ENCODE results near the gene LRRC63. TPM values are rescaled to one million over a fixed set of nuclear protein-coding genes. Genes with fewer than 3 reads are reported as not detected.

Gene LRRC63
- total RNA-seq, 6 donors from 2014 or later: 0.33 to 3.1 (median 0.66) TPM; not detected in 1

DNA sequence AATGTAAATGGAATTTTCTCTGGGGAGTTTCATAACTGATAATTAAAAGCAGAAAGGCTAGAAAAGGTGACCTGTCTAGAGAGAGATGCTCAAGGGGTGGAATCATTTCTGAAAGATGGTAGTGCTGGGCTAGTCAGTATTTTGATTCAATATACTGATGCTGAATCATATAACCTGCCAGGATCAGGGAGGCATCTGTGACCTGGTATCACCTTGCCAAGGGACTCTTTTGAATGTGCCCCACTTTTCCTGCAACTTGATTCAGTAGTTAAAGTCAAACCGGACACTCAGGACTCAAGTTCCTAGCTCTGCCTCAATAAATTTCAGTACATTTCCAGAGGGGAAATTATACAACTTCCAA, 45.5 kb upstream of the LRRC63 start:
- peaks cover 4 to 26% (median 22%) of the 10 kb centered on the region in 4 donors for H3K4me1 ChIP-seq
- H3K9me3 ChIP-seq: no peaks in the 10 kb centered on the region
- ATAC-seq (ENCODE audit: low FRiP score in 2 of 2) (no peak), DNase-seq (no peak)
- no peaks in the 10 kb centered on the region for H3K27me3 ChIP-seq
- H3K36me3 ChIP-seq: no peaks in the 10 kb centered on the region
- WGBS, 2 donors: 55 to 67% methylated on average over 1 of the region's 1 CpG
- TF ChIP-seq EP300 (IDR thresholded peaks at IDR 0.05) (no peak), POLR2A (IDR thresholded peaks at IDR 0.05) (no peak), POLR2AphosphoS5 (IDR thresholded peaks at IDR 0.05) (no peak)
- TF ChIP-seq, protein P1, sequence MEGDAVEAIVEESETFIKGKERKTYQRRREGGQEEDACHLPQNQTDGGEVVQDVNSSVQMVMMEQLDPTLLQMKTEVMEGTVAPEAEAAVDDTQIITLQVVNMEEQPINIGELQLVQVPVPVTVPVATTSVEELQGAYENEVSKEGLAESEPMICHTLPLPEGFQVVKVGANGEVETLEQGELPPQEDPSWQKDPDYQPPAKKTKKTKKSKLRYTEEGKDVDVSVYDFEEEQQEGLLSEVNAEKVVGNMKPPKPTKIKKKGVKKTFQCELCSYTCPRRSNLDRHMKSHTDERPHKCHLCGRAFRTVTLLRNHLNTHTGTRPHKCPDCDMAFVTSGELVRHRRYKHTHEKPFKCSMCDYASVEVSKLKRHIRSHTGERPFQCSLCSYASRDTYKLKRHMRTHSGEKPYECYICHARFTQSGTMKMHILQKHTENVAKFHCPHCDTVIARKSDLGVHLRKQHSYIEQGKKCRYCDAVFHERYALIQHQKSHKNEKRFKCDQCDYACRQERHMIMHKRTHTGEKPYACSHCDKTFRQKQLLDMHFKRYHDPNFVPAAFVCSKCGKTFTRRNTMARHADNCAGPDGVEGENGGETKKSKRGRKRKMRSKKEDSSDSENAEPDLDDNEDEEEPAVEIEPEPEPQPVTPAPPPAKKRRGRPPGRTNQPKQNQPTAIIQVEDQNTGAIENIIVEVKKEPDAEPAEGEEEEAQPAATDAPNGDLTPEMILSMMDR (IDR thresholded peaks at IDR 0.05): no peak
- no peak overlapping the region for H3K4me3 ChIP-seq
- H3K27ac ChIP-seq: no peak overlapping the region

DNA sequence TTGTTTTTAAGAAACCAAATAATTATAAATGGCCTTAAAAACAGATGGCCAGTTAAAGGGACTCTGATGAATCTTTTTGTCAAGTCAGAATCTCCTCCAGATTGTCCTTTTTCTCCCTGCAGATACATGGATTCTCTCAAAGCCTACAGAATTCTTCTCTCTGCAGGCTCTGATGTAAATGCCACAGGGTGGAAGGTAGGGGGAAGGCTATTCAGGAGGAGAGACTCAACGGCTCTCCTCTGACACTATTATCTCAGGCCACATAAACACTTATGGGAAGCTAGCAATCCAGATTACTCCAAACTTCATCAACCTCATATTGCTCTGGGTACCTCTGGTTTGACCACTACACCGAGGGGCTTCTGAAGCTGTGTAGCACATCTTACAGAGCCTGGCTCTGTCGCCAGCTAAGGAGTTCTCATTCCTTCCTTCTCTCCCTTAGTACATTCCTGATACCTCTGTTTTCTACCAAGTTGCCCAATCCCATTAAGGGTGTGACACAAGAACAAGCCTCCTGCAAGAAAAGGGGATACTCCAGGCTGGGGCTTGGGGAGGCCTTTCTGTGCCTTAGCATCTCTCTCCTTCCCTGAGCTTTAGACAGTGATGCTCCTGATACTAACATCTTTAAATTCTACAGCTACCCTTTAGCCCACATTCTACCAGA, 44.6 kb upstream of the LRRC63 start:
- DNase-seq (no peak), ATAC-seq (ENCODE audit: low FRiP score in 2 of 2) (no peak)
- H3K27ac ChIP-seq: peak overlapping the region in 1 of 4 donors; percentile 26
- no peaks in the 10 kb centered on the region for H3K27me3 ChIP-seq
- WGBS, 2 donors: 42 to 63% methylated on average over 3 of the region's 3 CpGs
- H3K4me1 ChIP-seq: peaks cover 7 to 34% (median 31%) of the 10 kb centered on the region in 4 donors
- no peaks in the 10 kb centered on the region for H3K36me3 ChIP-seq
- no peaks in the 10 kb centered on the region for H3K9me3 ChIP-seq
- H3K4me3 ChIP-seq: no peak overlapping the region
- TF ChIP-seq, protein P1 (IDR thresholded peaks at IDR 0.05): no peak
- TF ChIP-seq POLR2AphosphoS5 (IDR thresholded peaks at IDR 0.05): no peak
- no peak for TF ChIP-seq EP300 (IDR thresholded peaks at IDR 0.05)
- TF ChIP-seq POLR2A (IDR thresholded peaks at IDR 0.05): no peak

DNA sequence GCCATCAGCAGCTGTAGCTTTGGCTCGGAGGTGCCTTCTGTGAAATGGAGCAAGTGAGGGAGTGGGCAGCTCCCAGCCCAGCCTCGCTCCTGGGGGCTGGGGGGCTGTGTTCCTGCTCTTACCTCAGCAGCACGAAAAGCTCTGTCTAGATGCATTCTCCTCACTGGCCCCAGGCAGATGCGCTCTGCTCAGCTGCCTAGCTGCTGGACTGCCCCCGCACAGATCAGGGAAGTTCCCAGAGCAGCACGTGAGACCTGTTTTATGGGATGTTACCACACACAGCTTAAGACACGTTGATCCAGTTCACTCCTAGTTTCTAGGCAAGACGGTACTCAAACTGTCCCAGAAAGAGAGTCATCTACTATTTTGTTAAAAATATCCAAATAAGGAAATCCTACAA, 43.4 kb upstream of the LRRC63 start:
- DNase-seq (peak; percentile 24 to 77), ATAC-seq (ENCODE audit: low FRiP score in 2 of 2) (peak; percentile 49 to 77)
- no peaks in the 10 kb centered on the region for H3K27me3 ChIP-seq
- peak overlapping the region in 3 of 4 donors; percentile 37 to 50 (median 46) for H3K27ac ChIP-seq
- peak overlapping the region in 1 of 4 donors; percentile 2 for H3K4me3 ChIP-seq
- no peaks in the 10 kb centered on the region for H3K9me3 ChIP-seq
- peaks cover 7 to 40% (median 34%) of the 10 kb centered on the region in 4 donors for H3K4me1 ChIP-seq
- 60 to 69% methylated on average over 5 to 8 of the region's 8 CpGs for WGBS, 2 donors
- TF ChIP-seq POLR2AphosphoS5 (IDR thresholded peaks at IDR 0.05) (peak in 1 of 2 donors; percentile 24), POLR2A (IDR thresholded peaks at IDR 0.05) (peak in 1 of 4 donors; percentile 35), EP300 (IDR thresholded peaks at IDR 0.05) (no peak)
- TF ChIP-seq, protein P1 (IDR thresholded peaks at IDR 0.05): no peak
- no peaks in the 10 kb centered on the region for H3K36me3 ChIP-seq

- H3K27ac ChIP-seq: peak overlapping the region in 2 of 4 donors; percentile 37 to 50
- 50 to 66% methylated on average over 1 of the region's 1 CpG for WGBS, 2 donors
- no peak overlapping the region for H3K4me3 ChIP-seq
- no peaks in the 10 kb centered on the region for H3K36me3 ChIP-seq
- DNase-seq (no peak), ATAC-seq (ENCODE audit: low FRiP score in 2 of 2) (no peak)
- peaks cover 7 to 43% (median 34%) of the 10 kb centered on the region in 4 donors for H3K4me1 ChIP-seq
- TF ChIP-seq POLR2AphosphoS5 (IDR thresholded peaks at IDR 0.05) (no peak), EP300 (IDR thresholded peaks at IDR 0.05) (no peak), POLR2A (IDR thresholded peaks at IDR 0.05) (no peak)
- TF ChIP-seq, protein P1 (IDR thresholded peaks at IDR 0.05): no peak
- H3K27me3 ChIP-seq: no peaks in the 10 kb centered on the region
- H3K9me3 ChIP-seq: no peaks in the 10 kb centered on the region
Observed at GRCh38 chr13:46168783-46169182, 42.9 kb upstream of the LRRC63 start.

DNA sequence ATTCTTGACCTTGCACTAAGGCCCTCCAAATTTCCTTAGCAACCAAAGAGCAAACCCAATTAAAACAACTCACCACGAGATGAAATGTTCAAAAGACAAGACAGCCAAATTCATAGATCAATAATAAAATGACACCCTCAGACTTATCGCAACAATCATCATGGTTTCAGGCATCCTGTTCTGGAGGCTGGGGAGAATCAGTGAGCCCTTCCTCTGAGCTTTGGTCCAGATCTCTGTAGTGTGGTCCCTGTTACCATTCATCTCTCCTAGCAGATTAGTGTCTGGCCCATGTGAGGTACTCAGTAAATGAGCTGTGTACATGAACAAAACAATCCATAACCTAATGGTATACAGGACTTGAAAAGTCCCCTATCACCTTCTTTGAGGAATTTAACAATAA, 42.0 kb upstream of the LRRC63 start:
- Histone ChIP-seq H3K27ac (peak overlapping the region in 2 of 4 donors; percentile 57 to 59), H3K9me3 (no peaks in the 10 kb centered on the region), H3K36me3 (no peaks in the 10 kb centered on the region), H3K27me3 (no peaks in the 10 kb centered on the region), H3K4me3 (no peak overlapping the region), H3K4me1 (peaks cover 7 to 43% (median 34%) of the 10 kb centered on the region in 4 donors)
- no peak for ATAC-seq (ENCODE audit: low FRiP score in 2 of 2)
- DNase-seq: no peak
- 85 to 90% methylated on average over 2 of the region's 2 CpGs for WGBS, 2 donors
- TF ChIP-seq EP300 (IDR thresholded peaks at IDR 0.05): no peak
- TF ChIP-seq, protein P1 (IDR thresholded peaks at IDR 0.05): no peak
- TF ChIP-seq POLR2AphosphoS5 (IDR thresholded peaks at IDR 0.05): no peak
- no peak for TF ChIP-seq POLR2A (IDR thresholded peaks at IDR 0.05)

Measured in upper lobe of left lung (tissue), 6 donors.